ENCODE data around the gene RAB34. TPM values are rescaled to one million over a fixed set of nuclear protein-coding genes. Genes with fewer than 3 reads are reported as not detected.

RAB34 gene
- total RNA-seq, 4 donors from 2014 or later: 136 to 186 (median 159) TPM

DNA sequence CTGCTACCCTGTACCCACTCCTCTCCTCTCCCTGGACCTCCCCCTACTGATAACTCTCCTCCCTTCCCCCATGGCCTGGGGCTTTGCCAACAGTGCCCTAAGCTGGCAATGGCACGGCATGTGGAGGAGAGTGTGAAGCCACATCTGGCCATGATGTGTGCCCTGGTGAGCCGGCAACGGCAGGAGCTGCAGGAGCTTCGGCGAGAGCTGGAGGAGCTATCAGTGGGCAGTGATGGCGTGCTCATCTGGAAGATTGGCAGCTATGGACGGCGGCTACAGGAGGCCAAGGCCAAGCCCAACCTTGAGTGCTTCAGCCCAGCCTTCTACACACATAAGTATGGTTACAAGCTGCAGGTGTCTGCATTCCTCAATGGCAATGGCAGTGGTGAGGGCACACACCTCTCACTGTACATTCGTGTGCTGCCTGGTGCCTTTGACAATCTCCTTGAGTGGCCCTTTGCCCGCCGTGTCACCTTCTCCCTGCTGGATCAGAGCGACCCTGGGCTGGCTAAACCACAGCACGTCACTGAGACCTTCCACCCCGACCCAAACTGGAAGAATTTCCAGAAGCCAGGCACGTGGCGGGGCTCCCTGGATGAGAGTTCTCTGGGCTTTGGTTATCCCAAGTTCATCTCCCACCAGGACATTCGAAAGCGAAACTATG is 31.3 kb upstream of the RAB34 start:
- intact Hi-C loops (cut with DNase I): loop anchor here (2.0 kb wide), 1 partner anchor 62 kb away; no protein-coding TSS in a partner anchor
- no peak for DNase-seq
- TF ChIP-seq, protein P1, sequence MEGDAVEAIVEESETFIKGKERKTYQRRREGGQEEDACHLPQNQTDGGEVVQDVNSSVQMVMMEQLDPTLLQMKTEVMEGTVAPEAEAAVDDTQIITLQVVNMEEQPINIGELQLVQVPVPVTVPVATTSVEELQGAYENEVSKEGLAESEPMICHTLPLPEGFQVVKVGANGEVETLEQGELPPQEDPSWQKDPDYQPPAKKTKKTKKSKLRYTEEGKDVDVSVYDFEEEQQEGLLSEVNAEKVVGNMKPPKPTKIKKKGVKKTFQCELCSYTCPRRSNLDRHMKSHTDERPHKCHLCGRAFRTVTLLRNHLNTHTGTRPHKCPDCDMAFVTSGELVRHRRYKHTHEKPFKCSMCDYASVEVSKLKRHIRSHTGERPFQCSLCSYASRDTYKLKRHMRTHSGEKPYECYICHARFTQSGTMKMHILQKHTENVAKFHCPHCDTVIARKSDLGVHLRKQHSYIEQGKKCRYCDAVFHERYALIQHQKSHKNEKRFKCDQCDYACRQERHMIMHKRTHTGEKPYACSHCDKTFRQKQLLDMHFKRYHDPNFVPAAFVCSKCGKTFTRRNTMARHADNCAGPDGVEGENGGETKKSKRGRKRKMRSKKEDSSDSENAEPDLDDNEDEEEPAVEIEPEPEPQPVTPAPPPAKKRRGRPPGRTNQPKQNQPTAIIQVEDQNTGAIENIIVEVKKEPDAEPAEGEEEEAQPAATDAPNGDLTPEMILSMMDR (IDR thresholded peaks at IDR 0.05): no peak
- no peak for TF ChIP-seq POLR2A (IDR thresholded peaks at IDR 0.05)
- 50 to 58% methylated on average over 9 to 13 of the region's 18 CpGs for WGBS, 2 donors
- Histone ChIP-seq H3K4me3 (replicated peaks in 1 of 3) (no peak overlapping the region), H3K9me3 (no peaks in the 10 kb centered on the region), H3K4me1 (peaks cover 37 to 50% of the 10 kb centered on the region in 2 donors), H3K27ac (peak overlapping the region in 2 of 3 donors; percentile 34 to 99), H3K27me3 (no peaks in the 10 kb centered on the region), H3K36me3 (peaks cover 22 to 26% of the 10 kb centered on the region in 2 donors)

DNA sequence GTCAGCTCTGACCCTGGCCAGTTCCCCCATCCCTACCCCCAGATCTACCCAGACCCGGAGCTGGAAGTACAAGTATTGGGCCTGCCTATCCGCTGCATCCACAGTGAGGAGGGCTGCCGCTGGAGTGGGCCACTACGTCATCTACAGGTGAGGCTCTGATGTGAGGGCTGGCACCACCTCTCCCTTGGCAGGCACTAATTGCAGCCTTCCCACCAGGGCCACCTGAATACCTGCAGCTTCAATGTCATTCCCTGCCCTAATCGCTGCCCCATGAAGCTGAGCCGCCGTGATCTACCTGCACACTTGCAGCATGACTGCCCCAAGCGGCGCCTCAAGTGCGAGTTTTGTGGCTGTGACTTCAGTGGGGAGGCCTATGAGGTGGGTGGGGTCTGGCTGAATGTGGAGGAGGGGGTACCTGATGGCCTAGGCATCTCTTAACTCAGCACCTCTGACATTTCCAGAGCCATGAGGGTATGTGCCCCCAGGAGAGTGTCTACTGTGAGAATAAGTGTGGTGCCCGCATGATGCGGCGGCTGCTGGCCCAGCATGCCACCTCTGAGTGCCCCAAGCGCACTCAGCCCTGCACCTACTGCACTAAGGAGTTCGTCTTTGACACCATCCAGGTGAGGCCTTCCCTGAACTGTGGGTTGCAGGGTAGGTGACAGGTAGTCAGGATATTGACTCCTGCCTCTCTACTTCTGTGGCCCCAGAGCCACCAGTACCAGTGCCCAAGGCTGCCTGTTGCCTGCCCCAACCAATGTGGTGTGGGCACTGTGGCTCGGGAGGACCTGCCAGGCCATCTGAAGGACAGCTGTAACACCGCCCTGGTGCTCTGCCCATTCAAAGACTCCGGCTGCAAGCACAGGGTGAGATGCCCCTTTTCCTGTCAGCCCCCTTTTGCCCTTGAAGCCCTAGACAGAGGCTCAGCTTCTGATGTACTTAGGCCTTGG is 30.4 kb upstream of the RAB34 start:
- 58 to 73% methylated on average over 7 to 16 of the region's 18 CpGs for WGBS, 2 donors
- DNase-seq: no peak
- intact Hi-C loops (cut with DNase I): loop anchor here (2.0 kb wide), 1 partner anchor 61 kb away; no protein-coding TSS in a partner anchor
- Histone ChIP-seq H3K27ac (peak overlapping the region in 2 of 3 donors; percentile 91 to 99), H3K27me3 (no peaks in the 10 kb centered on the region), H3K4me1 (peaks cover 43 to 53% of the 10 kb centered on the region in 2 donors), H3K9me3 (no peaks in the 10 kb centered on the region), H3K36me3 (peaks cover 22 to 26% of the 10 kb centered on the region in 2 donors), H3K4me3 (replicated peaks in 1 of 3) (no peak overlapping the region)
- no peak for TF ChIP-seq POLR2A (IDR thresholded peaks at IDR 0.05)
- TF ChIP-seq, protein P1 (IDR thresholded peaks at IDR 0.05): no peak

DNA sequence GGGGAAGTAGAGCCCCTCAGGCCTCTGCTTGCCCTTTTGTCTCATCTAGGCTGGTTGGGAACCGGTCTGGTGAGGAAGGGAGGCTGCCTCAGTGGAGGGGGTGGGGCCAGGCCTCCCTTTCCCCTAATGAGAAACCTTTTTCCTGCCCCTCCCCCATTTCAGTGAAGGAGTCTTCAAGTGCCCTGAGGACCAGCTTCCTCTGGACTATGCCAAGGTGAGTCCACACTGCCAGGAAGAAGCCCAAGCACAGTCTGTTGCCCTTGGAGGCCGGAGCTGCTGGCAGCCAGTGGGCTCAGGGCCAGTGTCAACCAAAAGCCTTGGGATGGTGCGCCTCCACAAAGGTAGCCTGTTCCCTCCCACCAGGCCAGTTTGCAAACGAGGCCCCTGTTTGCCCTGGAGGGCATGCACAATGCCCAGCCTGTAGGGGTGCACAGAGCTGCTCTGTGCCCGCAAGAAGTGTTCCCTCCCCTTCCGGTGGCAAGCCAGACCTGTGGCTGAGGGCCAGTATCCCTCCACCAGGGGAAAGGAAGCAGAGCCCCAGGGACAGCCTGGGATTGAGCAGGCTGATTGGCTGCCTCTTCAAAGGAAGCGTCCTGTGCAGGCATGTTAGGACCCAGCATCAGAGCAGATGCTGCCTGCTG is 29.5 kb upstream of the RAB34 start:
- Histone ChIP-seq H3K4me1 (peaks cover 44 to 60% of the 10 kb centered on the region in 2 donors), H3K27ac (peak overlapping the region; percentile 91 to 99 (median 95)), H3K9me3 (no peaks in the 10 kb centered on the region), H3K4me3 (replicated peaks in 1 of 3) (no peak overlapping the region), H3K36me3 (peaks cover 22 to 26% of the 10 kb centered on the region in 2 donors), H3K27me3 (no peaks in the 10 kb centered on the region)
- peak; percentile 90 to 91 for DNase-seq
- TF ChIP-seq, protein P1 (IDR thresholded peaks at IDR 0.05): peak in 1 of 6 experiments; percentile 17
- peak in 1 of 2 donors; percentile 12 for TF ChIP-seq POLR2A (IDR thresholded peaks at IDR 0.05)
- intact Hi-C loops (cut with DNase I): no loop called here
- whole genome bisulfite sequencing, 2 donors: 19 to 20% methylated on average over 2 to 7 of the region's 7 CpGs

DNA sequence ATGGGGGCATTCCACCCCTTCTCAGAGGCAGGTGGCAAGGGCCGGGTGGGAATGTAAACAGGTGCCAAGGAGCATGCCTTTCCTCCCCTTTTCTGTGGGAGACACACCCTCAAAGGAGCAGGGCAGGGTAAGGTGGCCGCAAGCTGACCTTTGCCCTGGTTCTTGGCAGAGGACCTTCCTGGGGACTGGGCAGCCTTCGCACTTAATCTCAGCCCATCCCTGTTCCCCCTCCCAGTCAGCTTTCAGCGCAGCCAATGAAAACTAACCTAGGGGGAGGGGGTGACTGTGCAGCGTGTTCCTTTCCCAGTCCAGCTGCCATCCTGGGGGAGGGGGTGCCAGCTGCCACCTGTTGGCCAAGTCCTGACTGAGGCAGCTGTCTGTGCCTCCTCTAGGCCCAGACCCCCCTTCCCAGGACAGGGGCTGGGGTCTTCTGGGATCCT is 29.0 kb upstream of the RAB34 start:
- peak overlapping the region; percentile 91 to 99 (median 95) for H3K27ac ChIP-seq
- no peak for TF ChIP-seq POLR2A (IDR thresholded peaks at IDR 0.05)
- TF ChIP-seq, protein P1 (IDR thresholded peaks at IDR 0.05): no peak
- no peaks in the 10 kb centered on the region for H3K9me3 ChIP-seq
- H3K27me3 ChIP-seq: no peaks in the 10 kb centered on the region
- intact Hi-C loops (cut with DNase I): no loop called here
- H3K36me3 ChIP-seq: peaks cover 22 to 26% of the 10 kb centered on the region in 2 donors
- H3K4me1 ChIP-seq: peaks cover 44 to 60% of the 10 kb centered on the region in 2 donors
- DNase-seq: peak; percentile 77 to 88
- peak overlapping the region in 1 of 3 donors; percentile 99 for H3K4me3 ChIP-seq (replicated peaks in 1 of 3)
- WGBS, 2 donors: 18 to 29% methylated on average over 4 to 5 of the region's 5 CpGs

Data from thyroid gland (tissue), 4 donors.